ENCODE results near the gene UNC80. TPM values are rescaled to one million over a fixed set of nuclear protein-coding genes. Genes with fewer than 3 reads are reported as not detected.

Gene UNC80
- polyA plus RNA-seq, 1 donor (not counting 4 experiments of a cell fraction or from before 2014, with no cell fraction given), result 0.13 TPM

GRCh38 chr2:209900638-209901037 is 129.0 kb downstream of the UNC80 start:
- DNase-seq (ENCODE audit: low read depth, low spot score) (no peak), FAIRE-seq (no peak)
- Histone ChIP-seq H4K20me1 (ENCODE audit: control insufficient read depth, extremely low read depth, insufficient read depth, low read length) (no peaks in the 10 kb centered on the region), H3K27me3 (ENCODE audit: control insufficient read depth, extremely low read depth, insufficient read depth, low read length) (no peaks in the 10 kb centered on the region), H3K4me1 (ENCODE audit: control insufficient read depth, extremely low read depth, insufficient read depth, low read length) (no peaks in the 10 kb centered on the region), H3K36me3 (ENCODE audit: control insufficient read depth in 2 of 2, extremely low read depth in 1 of 2, insufficient read depth in 2 of 2, low read length in 2 of 2) (no peaks in the 10 kb centered on the region), H2AFZ (ENCODE audit: control insufficient read depth, low read length) (no peak overlapping the region), H3K9ac (ENCODE audit: control insufficient read depth, extremely low read depth, insufficient read depth, low read length) (no peak overlapping the region), H3K4me2 (ENCODE audit: control insufficient read depth, extremely low read depth, insufficient read depth, low read depth, low read length) (no peak overlapping the region), H3K4me3 (ENCODE audit: control insufficient read depth in 2 of 3, extremely low read depth in 1 of 3, insufficient read depth in 2 of 3, low read depth in 1 of 3, low read length in 3 of 3) (no peak overlapping the region), H3K79me2 (ENCODE audit: control insufficient read depth, insufficient read depth, low read length) (no peaks in the 10 kb centered on the region), H3K9me3 (ENCODE audit: control insufficient read depth, low read depth, low read length) (no peaks in the 10 kb centered on the region), H3K9me1 (ENCODE audit: control insufficient read depth, extremely low read depth, insufficient read depth, low read length) (no peaks in the 10 kb centered on the region), H3K27ac (ENCODE audit: control insufficient read depth, insufficient read depth, low read length) (no peak overlapping the region)
- dilution Hi-C loops (cut with MboI; ENCODE audit: extremely low pct_ligation_motif_present, low sequenced_read_pairs), result no loop called here
- TF ChIP-seq CTCF (optimal IDR thresholded peaks at IDR 0.05 in 1 of 3, IDR thresholded peaks at IDR 0.05 in 1 of 3, conservative IDR thresholded peaks at IDR 0.05 in 1 of 3; ENCODE audit: extremely low read depth in 1 of 3, insufficient read depth in 2 of 3, low read length in 3 of 3), result no peak
- no peak for TF ChIP-seq EZH2 (IDR thresholded peaks at IDR 0.05; ENCODE audit: low read length)

GRCh38 chr2:209901172-209901571 is 129.5 kb downstream of the UNC80 start:
- no peaks in the 10 kb centered on the region for H3K27me3 ChIP-seq (ENCODE audit: control insufficient read depth, extremely low read depth, insufficient read depth, low read length)
- no peaks in the 10 kb centered on the region for H3K79me2 ChIP-seq (ENCODE audit: control insufficient read depth, insufficient read depth, low read length)
- H3K4me1 ChIP-seq (ENCODE audit: control insufficient read depth, extremely low read depth, insufficient read depth, low read length), result no peaks in the 10 kb centered on the region
- no peaks in the 10 kb centered on the region for H3K9me1 ChIP-seq (ENCODE audit: control insufficient read depth, extremely low read depth, insufficient read depth, low read length)
- no peak overlapping the region for H2AFZ ChIP-seq (ENCODE audit: control insufficient read depth, low read length)
- no peak for TF ChIP-seq EZH2 (IDR thresholded peaks at IDR 0.05; ENCODE audit: low read length)
- TF ChIP-seq CTCF (optimal IDR thresholded peaks at IDR 0.05 in 1 of 3, IDR thresholded peaks at IDR 0.05 in 1 of 3, conservative IDR thresholded peaks at IDR 0.05 in 1 of 3; ENCODE audit: extremely low read depth in 1 of 3, insufficient read depth in 2 of 3, low read length in 3 of 3), result no peak
- H3K9me3 ChIP-seq (ENCODE audit: control insufficient read depth, low read depth, low read length), result no peaks in the 10 kb centered on the region
- FAIRE-seq, result no peak
- no peak overlapping the region for H3K4me2 ChIP-seq (ENCODE audit: control insufficient read depth, extremely low read depth, insufficient read depth, low read depth, low read length)
- H3K4me3 ChIP-seq (ENCODE audit: control insufficient read depth in 2 of 3, extremely low read depth in 1 of 3, insufficient read depth in 2 of 3, low read depth in 1 of 3, low read length in 3 of 3), result no peak overlapping the region
- H3K27ac ChIP-seq (ENCODE audit: control insufficient read depth, insufficient read depth, low read length), result no peak overlapping the region
- dilution Hi-C loops (cut with MboI; ENCODE audit: extremely low pct_ligation_motif_present, low sequenced_read_pairs), result no loop called here
- H3K9ac ChIP-seq (ENCODE audit: control insufficient read depth, extremely low read depth, insufficient read depth, low read length), result no peak overlapping the region
- DNase-seq (ENCODE audit: low read depth, low spot score), result no peak
- no peaks in the 10 kb centered on the region for H4K20me1 ChIP-seq (ENCODE audit: control insufficient read depth, extremely low read depth, insufficient read depth, low read length)
- no peaks in the 10 kb centered on the region for H3K36me3 ChIP-seq (ENCODE audit: control insufficient read depth in 2 of 2, extremely low read depth in 1 of 2, insufficient read depth in 2 of 2, low read length in 2 of 2)

Data from keratinocyte (primary cell).